WI38 (cell line): Measurements from ENCODE around the gene NR2F1-AS1.

ENCODE experiments used
- H3K4me3 ChIP-seq: 2 replicates; pipeline ENCODE4 v1.5.1; 2011; ENCODE audit warnings: low read depth, mild to moderate bottlenecking, control low read depth, low read length
- CTCF ChIP-seq: IDR thresholded peaks from 2 replicates; pipeline ENCODE4 v1.5.1; 2012; ENCODE audit warnings: low read depth, mild to moderate bottlenecking, control low read depth, low read length

The NR2F1-AS1 gene

GRCh38 chr5:93371893-93372292, 209.1 kb downstream of the NR2F1-AS1 start:
- no peak for TF ChIP-seq CTCF

GRCh38 chr5:93364378-93364777, 216.6 kb downstream of the NR2F1-AS1 start:
- H3K4me3 ChIP-seq, result no peak overlapping the region
- TF ChIP-seq CTCF, result no peak

More at GRCh38 chr5:93371893-93372292, 209.1 kb downstream of the NR2F1-AS1 start:
- H3K4me3 ChIP-seq, result no peak overlapping the region

- no peak for TF ChIP-seq CTCF
- H3K4me3 ChIP-seq, result no peak overlapping the region
Observed at GRCh38 chr5:93360436-93361088, 220.5 kb downstream of the NR2F1-AS1 start.

GRCh38 chr5:93359960-93360305, 221.1 kb downstream of the NR2F1-AS1 start:
- no peak for TF ChIP-seq CTCF
- no peak overlapping the region for H3K4me3 ChIP-seq
